Measurements from ENCODE around the gene LELP1.
"Not testable (repeated sequence)": the region's sequence is repeated elsewhere in the genome, so short reads cannot be mapped to it uniquely, and the experiment has no call there.

LELP1 gene

GRCh38 chr1:153203130-153203529, at the start of gene LELP1:
Gene LELP1, plus strand, starts transcription at chr1:153203430. Its CDS starts 1,278 bp downstream, at chr1:153204708.
- TF ChIP-seq CTCF (IDR thresholded peaks at IDR 0.05; ENCODE audit: low read depth, low read length) = no peak
- DNase-seq (ENCODE audit: extremely low read depth, low read depth) = no peak

- DNase-seq (ENCODE audit: extremely low read depth, low read depth) = no peak
- TF ChIP-seq CTCF (IDR thresholded peaks at IDR 0.05; ENCODE audit: low read depth, low read length) = no peak
These were observed 47.7 kb upstream of the LELP1 start for GRCh38 chr1:153155541-153155940.

GRCh38 chr1:153168686-153169085, 34.5 kb upstream of the LELP1 start:
- no peak for DNase-seq (ENCODE audit: extremely low read depth, low read depth)
- TF ChIP-seq CTCF (IDR thresholded peaks at IDR 0.05; ENCODE audit: low read depth, low read length) = no peak

- no peak for TF ChIP-seq CTCF (IDR thresholded peaks at IDR 0.05; ENCODE audit: low read depth, low read length)
- DNase-seq (ENCODE audit: extremely low read depth, low read depth) = no peak
These were observed 28.6 kb upstream of the LELP1 start for GRCh38 chr1:153174624-153175023.

GRCh38 chr1:153178922-153179321, 24.3 kb upstream of the LELP1 start:
- DNase-seq (ENCODE audit: extremely low read depth, low read depth) = no peak
- TF ChIP-seq CTCF (IDR thresholded peaks at IDR 0.05; ENCODE audit: low read depth, low read length) = no peak

- DNase-seq (ENCODE audit: extremely low read depth, low read depth) = no peak
- no peak for TF ChIP-seq CTCF (IDR thresholded peaks at IDR 0.05; ENCODE audit: low read depth, low read length)
These were observed 22.7 kb upstream of the LELP1 start for GRCh38 chr1:153180556-153180955.

- DNase-seq (ENCODE audit: extremely low read depth, low read depth) = not testable (repeated sequence)
These were observed 14.9 kb upstream of the LELP1 start for GRCh38 chr1:153188301-153188700.

- no peak for DNase-seq (ENCODE audit: extremely low read depth, low read depth)
These were observed 12.9 kb upstream of the LELP1 start for GRCh38 chr1:153190373-153190772.

More at GRCh38 chr1:153190373-153190772, 12.9 kb upstream of the LELP1 start:
- no peak for TF ChIP-seq CTCF (IDR thresholded peaks at IDR 0.05; ENCODE audit: low read depth, low read length)
